Stimulated activated CD4-positive, alpha-beta T cell treated with anti-CD3 and anti-CD28 coated beads, TNF-alpha, amount 100 ng/mL, for 4 hours (primary cell): ENCODE measurements around the gene SYNPO2.

Source experiments
- DNase-seq, 3 experiments: peaks; one replicate each; pipeline ENCODE4 v3.0.0-alpha.2; 2020; ENCODE audit warnings: low read depth in 3 of 3

The SYNPO2 gene

DNA sequence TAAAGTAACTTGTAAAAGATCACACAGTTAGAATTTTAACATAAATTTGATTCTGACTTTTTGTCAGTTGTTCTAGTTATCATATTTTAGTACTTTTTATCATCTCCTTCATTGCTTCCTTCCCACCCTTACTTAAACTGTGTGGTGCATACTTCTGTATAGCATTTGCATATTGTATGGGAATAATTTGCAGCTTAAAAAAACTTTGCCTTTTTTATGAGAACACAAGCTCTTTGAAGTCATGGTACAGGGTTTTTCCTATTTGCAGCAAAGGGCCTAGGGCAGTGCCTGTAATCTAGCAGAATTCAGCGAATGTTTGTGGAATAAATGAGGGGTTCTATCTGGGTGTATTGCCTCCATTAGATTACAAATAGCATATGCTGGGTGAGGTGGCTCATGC lies 41.6 kb downstream of the SYNPO2 start:
- no peak for DNase-seq

DNA sequence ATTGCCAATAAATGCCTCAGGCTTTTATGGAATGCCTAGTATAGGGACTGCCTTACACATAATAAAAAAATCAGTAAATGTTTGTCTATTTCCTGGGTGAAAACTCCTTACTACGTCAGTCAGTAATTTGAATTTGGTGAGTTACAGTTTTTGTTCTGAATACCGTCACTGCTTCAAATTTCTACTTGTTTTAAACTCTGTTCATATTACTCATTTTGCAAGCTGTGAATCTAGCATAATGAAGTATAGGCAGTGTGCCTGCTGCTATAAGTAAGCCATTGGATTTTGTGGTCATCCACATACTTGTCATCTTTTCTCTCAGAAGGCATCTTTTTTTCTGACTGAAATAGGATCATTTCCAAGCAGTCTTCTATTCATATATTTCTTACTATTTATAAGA lies 43.1 kb downstream of the SYNPO2 start:
- no peak for DNase-seq

DNA sequence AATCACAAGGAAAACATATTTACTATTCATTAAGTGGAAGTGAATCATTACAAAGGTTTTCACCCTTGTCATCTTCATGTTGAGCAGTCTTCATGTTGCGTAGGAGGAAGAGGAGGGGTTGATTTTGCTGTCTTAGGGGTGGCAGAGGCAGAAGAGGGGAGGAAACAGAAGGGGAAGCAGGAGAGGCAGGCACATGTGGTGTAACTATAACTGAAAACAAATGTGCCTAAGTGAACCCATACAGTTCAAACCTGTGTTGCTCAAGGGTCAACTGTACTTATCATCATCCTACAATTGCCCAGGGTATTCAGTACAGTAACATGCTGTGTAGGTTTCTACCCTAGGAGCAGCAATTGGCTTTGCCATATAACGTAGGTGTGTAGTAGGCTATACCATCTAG lies 47.2 kb downstream of the SYNPO2 start:
- no peak for DNase-seq

DNA sequence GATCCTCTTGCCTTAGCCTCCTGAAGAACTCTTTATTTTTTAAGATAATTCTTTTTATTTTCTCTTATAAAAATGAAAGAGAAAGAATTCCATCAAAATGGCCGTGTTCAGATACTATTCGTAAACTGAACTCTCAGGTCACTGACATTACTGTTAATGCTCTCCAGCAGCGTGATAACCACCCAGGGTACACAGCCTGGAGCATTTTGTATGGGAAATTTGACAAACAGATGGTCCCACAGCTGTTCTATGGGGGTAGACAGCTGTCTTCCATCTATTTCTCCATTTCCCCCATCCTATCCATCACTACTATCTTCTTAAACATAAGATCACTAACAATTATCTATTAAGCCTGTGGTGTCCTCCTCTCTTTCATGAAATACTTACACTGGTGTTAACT lies 47.8 kb downstream of the SYNPO2 start:
- no peak for DNase-seq

DNA sequence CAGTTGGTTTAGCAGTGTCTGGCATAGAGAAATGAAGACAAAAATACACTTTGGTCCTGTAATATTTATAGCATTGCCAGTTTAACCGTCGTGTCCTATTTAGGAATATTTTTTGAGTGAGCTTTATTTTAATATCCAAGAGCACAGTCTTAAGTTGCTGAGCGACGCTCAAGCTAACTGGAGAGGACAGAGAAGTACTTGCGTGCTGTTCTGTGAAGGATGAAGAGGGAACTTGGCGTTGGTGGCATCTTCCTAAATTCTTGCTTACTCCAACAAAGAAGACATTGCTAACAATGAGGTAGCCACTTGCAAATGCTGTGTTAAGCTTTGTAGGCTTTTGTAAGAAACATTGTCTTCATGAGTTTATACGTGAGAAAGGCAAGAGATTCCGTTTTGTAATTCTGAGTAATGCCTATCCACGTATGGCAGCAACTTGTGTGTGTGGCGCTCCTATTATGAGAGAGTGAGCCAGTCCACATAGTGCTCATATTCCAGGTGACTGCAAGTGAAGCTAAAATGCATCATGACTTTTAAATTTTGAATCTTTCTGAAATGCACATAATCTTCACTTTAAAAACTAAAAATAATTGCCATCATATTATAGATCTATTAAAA lies 50.6 kb downstream of the SYNPO2 start:
- no peak for DNase-seq

DNA sequence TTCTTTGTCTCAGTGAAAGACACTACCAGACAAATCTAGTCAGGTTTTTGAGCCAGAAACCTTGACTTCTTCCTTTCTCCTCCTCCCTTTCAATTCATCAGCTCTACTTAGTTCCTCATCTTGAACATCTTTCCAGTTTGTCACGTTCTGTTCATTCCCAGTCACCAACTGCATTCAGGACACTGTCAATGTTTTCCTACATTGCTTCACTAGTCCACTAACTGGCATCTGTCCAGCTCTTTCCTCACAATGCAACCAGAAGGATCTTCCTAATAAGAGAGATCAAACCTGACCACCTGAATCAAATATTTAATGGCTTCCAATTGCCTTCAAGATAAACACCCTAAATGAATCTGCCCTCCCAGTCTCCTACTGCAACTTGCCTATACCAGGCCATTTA lies 52.5 kb downstream of the SYNPO2 start:
- no peak for DNase-seq

DNA sequence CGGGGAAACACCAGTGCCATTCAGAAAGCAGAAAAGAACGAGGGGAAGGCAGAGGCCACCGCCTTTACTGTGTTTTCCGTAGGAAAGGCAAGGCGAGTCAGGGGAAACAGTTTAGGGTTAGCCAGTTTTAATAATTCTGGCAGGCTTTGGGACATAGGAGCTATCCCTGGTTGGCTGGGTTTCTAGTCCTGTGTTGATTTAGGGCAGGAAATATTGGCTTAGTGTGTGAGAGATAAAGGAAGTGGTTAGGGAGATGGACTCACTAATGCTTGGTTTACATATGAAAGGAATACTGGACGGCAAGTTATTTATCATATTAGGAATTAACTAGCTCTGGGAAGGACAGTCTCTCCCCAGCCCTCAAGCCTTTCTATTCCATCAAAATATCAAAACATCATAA lies 53.1 kb downstream of the SYNPO2 start:
- DNase-seq = no peak

DNA sequence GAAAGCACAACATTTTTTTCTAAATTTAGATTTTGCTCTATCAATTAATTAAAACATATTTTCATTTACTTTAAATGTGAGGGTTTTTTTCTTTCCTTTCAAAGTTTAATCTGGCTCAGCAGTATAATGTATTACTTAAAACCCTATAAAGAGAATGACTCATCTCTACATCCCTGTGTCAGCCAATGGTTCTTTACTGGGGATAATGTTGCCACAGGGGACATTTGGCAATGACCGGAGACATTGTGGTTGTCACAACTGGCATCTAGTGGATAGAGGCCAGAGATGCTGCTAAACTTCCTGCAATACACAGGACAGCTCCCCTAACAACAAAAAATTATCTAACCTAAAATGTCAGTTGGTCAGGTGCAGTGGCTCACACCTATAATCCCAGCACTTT lies 53.8 kb downstream of the SYNPO2 start:
- DNase-seq = no peak

DNA sequence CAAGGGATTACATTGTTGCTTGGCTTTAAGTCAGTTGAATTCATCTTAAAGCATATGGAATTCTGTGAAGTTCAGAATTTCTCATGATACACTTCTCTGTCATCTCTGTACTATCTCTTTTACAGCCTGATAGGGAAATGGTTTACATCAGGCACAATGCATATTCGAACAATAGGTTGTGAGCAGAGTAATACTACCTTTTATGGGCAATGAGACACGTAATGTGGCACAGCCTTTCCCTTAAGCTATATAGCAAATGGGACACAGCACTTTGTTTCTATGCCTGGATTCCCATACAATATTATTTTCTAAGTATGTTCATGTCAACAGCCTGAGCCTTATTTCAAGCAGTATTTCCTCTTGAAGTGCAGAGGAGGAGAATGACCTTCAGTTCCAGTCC lies 58.4 kb downstream of the SYNPO2 start:
- DNase-seq = no peak

DNA sequence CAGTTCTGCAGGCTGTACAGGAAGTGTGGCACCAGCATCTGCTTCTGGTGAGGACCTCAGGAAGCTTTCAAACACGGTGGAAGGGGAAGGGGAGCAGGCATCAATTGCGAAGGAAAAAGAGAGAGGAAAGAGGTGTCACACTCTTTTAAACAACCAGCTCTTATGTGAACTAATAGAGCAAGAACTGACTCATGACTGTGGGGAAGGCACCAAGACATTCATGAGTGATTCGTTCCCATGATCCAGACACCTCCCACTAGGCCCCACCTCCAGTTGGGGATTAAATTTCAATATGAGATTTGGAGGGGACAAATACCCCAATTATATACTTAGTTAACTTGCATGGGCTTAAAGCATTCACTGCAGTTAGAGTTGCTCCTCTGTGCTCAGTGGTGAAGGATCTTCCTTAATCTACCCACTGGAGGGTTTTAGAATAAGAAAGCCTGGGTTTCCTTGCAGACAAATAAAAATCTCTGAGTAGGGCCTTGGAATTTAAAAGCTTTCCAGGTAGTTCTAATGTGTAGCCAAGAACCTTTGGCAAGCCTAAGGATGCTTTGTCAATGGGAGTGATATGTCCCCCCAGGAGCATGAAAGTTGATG lies 60.0 kb downstream of the SYNPO2 start:
- DNase-seq = no peak

DNA sequence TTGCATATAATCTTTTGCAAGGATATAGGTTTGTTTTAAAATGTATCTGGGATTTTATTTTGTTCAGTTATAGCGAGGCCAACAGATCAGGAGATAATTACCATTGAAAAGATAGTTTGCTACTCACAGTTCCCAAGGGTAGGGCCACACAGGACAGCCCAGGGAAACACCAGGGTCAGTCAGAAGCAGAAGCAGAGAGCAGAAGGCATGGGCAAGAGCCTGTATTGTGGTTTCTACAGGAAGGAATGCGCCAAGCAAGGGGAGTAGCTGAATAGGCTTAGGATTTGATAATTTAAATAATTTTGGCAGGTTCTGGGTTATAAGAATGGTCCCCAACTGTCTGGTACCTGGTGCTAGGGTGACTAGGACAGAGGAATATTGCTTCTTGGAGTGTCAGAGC lies 61.6 kb downstream of the SYNPO2 start:
- DNase-seq = no peak

DNA sequence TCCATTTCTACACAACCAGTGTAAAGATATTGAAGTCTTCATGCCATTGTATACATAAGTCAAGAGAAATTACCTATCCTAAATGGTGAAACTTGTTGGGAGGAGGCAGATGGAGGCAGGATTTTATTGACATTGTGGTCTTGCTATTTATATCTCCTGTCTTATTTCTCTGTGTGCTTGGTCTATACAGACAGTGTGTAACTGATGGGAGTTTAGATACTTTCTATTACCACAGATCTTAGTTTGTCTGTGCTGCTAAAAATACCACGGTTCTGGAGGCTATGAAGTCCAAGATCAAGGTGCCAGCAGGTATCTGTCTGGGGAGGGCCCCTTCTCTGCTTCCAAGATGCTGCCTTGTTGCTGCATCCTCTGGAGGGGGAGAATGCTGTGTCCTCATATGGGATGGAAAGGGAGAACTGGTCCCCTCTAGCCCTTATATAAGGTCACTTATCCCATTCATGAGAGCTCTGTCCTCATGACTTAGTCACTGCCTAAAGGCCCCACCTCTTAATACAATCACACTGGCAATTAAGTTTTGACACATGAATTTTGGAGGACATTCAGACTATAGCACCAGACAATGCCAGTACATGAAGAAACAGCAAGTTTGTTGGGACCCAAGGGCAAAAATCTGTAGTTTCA lies 62.4 kb downstream of the SYNPO2 start:
- no peak for DNase-seq

DNA sequence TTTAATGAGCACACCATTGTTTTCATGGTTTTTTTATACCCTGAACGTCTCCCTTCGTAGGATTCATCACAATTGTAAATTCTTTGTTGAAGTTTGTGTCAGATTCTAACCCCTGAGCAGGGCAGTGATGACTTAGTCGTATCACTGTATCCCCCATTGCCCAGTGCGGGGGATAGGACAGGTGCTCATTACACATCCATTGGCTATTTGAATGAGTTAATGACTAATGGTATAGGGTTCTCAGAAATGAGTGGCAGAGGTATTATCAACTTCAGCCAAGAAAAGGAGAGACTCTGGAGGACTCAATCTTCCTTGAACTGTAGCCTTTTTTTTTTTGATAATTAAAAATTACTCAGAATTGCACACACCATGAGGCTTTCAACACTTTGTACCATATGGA lies 64.6 kb downstream of the SYNPO2 start:
- DNase-seq = no peak

DNA sequence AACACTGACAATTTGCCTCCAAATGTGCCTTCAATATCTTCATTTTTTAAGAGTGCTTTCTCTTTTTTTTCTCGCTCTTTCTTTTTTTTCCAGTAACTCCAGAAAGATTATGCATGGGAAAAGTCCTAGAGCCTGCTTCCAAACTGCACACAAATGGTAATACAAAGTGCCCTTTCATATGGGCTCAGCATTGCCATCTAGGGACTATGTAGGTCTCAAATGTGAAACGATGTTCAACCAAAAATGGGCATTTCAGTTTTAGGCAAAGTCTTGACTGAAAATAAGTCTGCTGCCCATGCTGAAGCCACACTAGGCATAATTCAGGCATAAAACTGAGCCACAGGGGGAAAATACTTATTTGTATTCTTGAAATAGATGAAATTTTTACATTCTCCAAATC lies 65.6 kb downstream of the SYNPO2 start:
- DNase-seq = no peak

DNA sequence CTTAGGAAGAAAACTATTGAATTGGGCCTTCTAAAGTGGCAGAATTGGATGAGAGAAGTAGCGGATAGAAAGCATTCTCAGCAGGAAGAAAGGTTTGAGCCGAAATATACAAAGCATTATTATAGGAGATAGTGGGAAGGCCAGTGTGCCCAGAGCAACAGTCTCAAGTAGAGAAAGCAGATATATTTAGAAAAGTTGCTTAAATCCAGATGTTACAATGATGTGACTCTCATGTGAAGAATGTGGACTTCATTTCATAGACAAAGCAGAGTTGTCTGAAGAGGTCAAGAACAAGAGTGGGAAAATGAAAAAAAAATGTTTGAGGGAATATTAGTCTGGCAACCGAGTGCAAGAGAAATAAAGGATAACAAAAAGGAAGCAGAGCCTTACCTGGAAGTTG lies 66.9 kb downstream of the SYNPO2 start:
- DNase-seq = no peak

DNA sequence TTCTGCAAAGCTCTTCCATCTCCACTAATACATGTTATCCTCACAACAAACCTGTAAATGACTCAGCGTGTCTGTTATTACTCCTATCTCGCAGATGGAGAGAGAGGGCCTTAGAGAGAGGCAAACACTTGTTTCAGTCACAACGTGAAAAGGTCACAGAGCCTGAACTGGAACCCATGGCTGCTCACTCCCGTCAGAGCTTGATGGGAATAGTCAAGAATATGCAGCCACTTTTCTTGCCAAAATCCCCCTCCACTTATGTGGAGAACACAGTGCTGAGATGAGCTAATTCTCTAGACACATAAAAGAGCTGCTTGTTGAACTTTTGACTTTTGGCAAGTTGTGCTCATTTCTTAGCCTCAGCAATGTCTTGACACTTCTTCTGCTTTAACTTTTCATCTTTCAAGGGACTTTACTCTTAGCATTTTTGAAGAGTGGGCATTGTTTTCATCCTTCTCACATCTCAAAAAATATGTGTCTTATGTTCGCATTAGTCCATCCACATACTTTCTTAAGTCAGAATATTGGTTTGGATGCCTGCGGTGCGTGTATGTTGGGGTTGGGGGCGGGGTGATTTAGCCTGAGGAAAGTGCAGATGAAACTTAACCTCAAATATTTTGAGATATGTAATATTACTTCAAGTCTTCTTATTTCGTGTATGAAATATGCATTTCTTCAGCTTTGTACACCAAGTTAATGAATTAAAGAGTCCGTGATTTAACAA lies 69.2 kb downstream of the SYNPO2 start:
- no peak for DNase-seq

DNA sequence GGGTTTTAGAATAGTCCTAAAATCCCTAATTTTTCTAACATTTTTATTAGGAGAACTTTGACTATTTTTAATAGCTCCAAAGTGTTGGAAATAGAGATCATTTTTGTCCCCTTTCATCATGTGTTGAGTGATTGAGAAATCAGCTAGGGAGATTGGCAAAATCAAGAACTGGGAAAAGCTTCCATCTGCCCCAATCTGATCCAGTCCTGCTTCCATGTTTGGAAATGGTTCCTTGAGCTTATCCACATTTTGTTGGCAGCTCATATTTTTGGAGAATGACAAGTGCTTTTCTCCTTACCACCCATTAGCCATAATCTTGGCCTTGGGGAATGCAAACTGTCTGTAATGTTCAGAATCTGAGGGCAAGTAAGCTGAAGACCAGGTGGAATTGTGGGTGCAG lies 73.9 kb downstream of the SYNPO2 start:
- no peak for DNase-seq

DNA sequence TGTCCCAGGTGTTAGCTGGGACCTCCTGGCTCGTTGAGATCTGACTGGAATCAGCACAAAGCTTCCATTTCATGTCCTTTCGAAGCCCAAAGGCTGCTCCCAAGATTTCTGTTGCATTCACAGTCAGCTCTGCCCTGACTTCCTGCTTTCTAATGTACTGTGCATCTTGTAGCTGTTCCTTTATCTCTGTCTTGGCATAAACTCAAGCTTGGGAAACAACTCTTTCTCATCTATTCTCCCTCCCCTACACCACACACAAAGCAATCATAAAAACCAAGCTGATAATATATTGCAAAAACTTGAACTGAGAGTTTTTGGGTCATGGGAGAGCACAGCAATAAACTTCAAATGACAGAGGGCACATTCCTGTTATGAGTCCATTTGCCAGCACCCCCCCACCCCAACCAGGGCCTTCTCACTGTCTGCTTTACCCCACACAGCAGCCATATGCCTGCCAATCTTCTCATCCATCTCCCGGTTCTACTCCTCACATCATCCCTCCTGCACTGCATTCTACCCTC lies 76.3 kb downstream of the SYNPO2 start:
- DNase-seq = no peak

DNA sequence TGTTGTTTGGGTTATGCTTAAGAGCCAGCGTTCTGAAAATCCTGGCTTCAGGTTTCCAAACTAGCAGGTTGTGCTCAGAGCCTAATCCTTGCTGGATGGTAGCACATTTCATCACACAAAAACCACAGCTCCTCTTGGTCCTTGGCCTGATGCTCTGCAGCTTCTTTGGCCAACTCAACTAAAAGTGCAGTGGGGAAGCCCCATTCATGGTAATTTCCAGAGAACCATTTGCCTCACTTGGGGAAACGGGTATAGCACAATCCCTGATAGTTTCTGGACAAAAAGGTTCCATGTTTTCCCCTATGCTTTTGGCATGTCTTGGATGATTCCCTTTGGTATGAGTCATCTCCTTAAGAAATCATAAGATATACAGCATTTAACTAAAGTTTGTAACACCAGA lies 78.7 kb downstream of the SYNPO2 start:
- no peak for DNase-seq

DNA sequence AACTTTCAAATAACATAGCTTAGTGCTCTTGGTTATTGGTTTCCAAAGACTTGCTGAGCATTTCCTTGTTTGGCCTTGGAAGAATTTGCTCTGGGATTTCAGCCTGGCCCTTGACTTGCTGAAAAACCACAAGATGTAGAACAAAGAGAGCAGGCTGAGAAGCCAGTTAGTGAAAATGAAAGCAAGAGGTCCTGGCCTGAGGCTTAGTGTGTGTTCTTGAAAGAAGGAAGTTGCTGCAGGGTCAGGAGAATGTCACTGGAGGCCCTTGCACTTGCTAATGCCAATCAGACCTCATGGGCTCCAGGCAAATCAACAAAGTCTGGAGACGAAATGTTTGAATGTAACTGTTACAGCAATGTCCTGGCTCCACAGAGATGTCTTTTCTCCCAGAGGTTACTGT lies 79.4 kb downstream of the SYNPO2 start:
- DNase-seq = no peak

DNA sequence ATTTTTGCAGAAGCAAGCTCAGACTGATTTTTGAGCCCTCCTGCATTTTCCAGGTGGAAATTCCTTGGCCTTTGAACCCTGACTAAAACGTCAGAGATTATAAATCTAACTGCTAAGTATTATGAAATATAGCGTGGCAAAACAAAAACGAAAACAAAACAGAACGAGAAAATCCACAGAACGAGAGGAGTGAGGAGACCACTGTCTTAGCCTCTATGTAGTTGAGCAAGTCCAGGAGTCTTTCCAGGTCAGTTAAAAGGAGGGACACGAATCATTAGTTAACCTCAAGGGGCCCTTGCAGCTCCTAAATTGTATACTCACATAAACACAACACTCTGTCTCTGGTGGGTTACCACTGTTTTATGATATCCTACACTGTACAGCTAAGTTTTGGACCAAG lies 80.2 kb downstream of the SYNPO2 start:
- DNase-seq = no peak

DNA sequence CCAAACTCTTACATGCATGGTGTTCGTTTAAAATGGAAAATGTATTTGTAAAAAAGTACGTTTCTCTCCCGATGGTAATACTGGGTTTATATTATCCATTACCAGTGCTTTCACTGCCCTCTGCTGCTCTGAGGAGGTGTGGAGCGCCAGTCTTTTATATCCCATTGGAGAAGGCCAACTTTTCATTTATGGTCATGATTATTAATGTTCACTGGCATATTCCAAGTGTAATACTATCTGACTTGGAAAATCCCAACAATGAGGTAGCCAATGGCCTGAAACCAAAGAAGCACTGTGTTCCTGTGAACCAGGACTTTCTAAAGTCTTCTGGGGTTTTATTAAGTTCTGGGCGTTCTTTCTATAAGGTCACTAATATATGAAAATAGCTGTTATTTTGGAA lies 80.7 kb downstream of the SYNPO2 start:
- DNase-seq = no peak

DNA sequence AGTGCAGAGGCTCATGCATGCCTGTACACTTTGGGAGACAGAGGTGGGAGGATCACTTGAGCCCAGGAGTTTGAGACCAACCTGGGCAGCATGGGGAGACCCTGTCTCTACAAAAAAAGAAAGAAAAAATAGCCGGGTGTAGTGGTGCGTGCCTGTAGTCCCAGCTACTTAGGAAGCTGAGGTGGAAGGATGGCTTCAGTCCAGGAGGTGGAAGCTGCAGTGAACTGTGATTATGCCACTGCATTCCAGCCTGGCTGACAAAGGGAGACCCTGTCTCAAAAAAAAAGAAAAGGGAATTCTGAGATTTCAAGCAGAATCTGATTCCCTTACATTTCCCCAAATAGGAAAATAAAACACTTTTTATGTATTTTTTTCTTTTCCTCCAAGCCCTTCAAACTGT lies 83.5 kb downstream of the SYNPO2 start:
- no peak for DNase-seq
